Endothelial cell of umbilical vein (primary cell): ENCODE measurements around the gene FKRP. TPM values are rescaled to one million over a fixed set of nuclear protein-coding genes. Genes with fewer than 3 reads are reported as not detected.

ENCODE experiments used
- BruUV-seq: library from RNA; stranded (reverse); fragments of 400-500 nt; replicated peaks from 2 replicates; lab custom pipeline; 2021; lab: Mats Ljungman, UMichigan
- CTCF ChIA-PET: fragments of 300-600, 350-600 bp; sonication (Branson Sonifier 250); formaldehyde crosslinking; loops from one replicate; lab custom pipeline; 2021; ENCODE audit warnings: antibody characterized with exemption, inconsistent platforms; lab: Charles Lee
- POLR2A ChIA-PET: fragments of 300-600, 350-600 bp; sonication (Branson Sonifier 250); formaldehyde crosslinking; loops from one replicate; lab custom pipeline; 2021; ENCODE audit warnings: antibody characterized with exemption, inconsistent platforms; lab: Charles Lee
- DNase-seq: peaks from one replicate; pipeline ENCODE4 v3.0.0-alpha.2; 2011; ENCODE audit warnings: low read depth, low spot score
- FAIRE-seq: peaks from 2 replicates; lab custom pipeline; 2011; peaks lifted over from hg19 to GRCh38; lab: Jason Lieb, UNC
- H2AFZ ChIP-seq: 2 replicates; pipeline ENCODE4 v1.6.0; 2012; ENCODE audit warnings: low read depth, low read length, control low read depth, inconsistent platforms
- H3K27ac ChIP-seq: 2 replicates; pipeline ENCODE4 v1.5.1; 2011; ENCODE audit warnings: low read depth, mild to moderate bottlenecking, control low read depth, low read length, moderate library complexity; ENCODE audit not compliant: insufficient read depth
- H3K27me3 ChIP-seq, 2 experiments: 2 replicates each; pipeline versions ENCODE4 v1.6.0 to v1.6.1; 2011; ENCODE audit warnings: low read length in 2 of 2, mixed read lengths in 1 of 2; ENCODE audit not compliant: control insufficient read depth in 2 of 2, insufficient read depth in 2 of 2
- H3K36me3 ChIP-seq, 2 experiments: 2 replicates in 1 of 2; 3 replicates in 1 of 2; pipeline ENCODE4 v1.5.1; 2011; ENCODE audit warnings: low read length in 2 of 2, mild to moderate bottlenecking in 1 of 2, moderate library complexity in 1 of 2; ENCODE audit not compliant: control insufficient read depth in 2 of 2, insufficient read depth in 2 of 2; ENCODE audit errors: extremely low read depth in 1 of 2
- H3K4me1 ChIP-seq: 3 replicates; pipeline ENCODE4 v1.5.1; 2011; ENCODE audit warnings: mild to moderate bottlenecking, low read length; ENCODE audit not compliant: control insufficient read depth, insufficient read depth; ENCODE audit errors: extremely low read depth
- H3K4me2 ChIP-seq: 2 replicates; pipeline ENCODE4 v1.6.1; 2011; ENCODE audit warnings: low read length, control low read depth, mixed read lengths; ENCODE audit not compliant: insufficient read depth
- H3K4me3 ChIP-seq, 3 experiments: fragments of 200-600 bp in 1 of 3; sonication (generic), shearing (Covaris generic) in 1 of 3; replicated peaks in 1 of 3; 2 replicates each; pipeline ENCODE4 v1.5.1; 2011 to 2016; ENCODE audit warnings: control low read depth in 3 of 3, low read length in 3 of 3, mild to moderate bottlenecking in 2 of 3, inconsistent platforms in 1 of 3, low read depth in 1 of 3, moderate library complexity in 1 of 3; ENCODE audit not compliant: insufficient read depth in 1 of 3
- H3K79me2 ChIP-seq: 2 replicates; pipeline ENCODE4 v1.6.0; 2012; ENCODE audit warnings: low read length, inconsistent platforms; ENCODE audit not compliant: control insufficient read depth, insufficient read depth
- H3K9ac ChIP-seq: replicated peaks from 2 replicates; pipeline ENCODE3; 2011; ENCODE audit warnings: low read length, control low read depth; ENCODE audit not compliant: insufficient read depth; ENCODE audit errors: extremely low read depth
- H3K9me1 ChIP-seq: replicated peaks from 3 replicates; pipeline ENCODE4 v1.6.0; 2011; ENCODE audit warnings: mild to moderate bottlenecking, low read length; ENCODE audit not compliant: control insufficient read depth, insufficient read depth; ENCODE audit errors: extremely low read depth
- H3K9me3 ChIP-seq: replicated peaks from 2 replicates; pipeline ENCODE4 v1.5.1; 2012; ENCODE audit warnings: low read length, inconsistent platforms; ENCODE audit not compliant: control insufficient read depth, insufficient read depth
- H4K20me1 ChIP-seq: replicated peaks from 2 replicates; pipeline ENCODE3; 2011; ENCODE audit warnings: mild to moderate bottlenecking, low read length; ENCODE audit not compliant: control insufficient read depth, insufficient read depth; ENCODE audit errors: extremely low read depth
- CTCF ChIP-seq, 2 donors: IDR thresholded peaks; 1 replicate in 1 of 2; 2 replicates in 1 of 2; pipeline ENCODE4 v1.5.1; 2011; ENCODE audit warnings: low read length in 2 of 2, mild to moderate bottlenecking in 2 of 2, moderate library complexity in 2 of 2, control low read depth in 1 of 2, inconsistent platforms in 1 of 2, low read depth in 1 of 2; ENCODE audit not compliant: insufficient read depth in 1 of 2; ENCODE audit errors: extremely low read depth in 1 of 2
- EZH2 ChIP-seq: IDR thresholded peaks from 2 replicates; pipeline ENCODE4 v1.6.1; 2012; ENCODE audit warnings: borderline replicate concordance, low read depth, mild to moderate bottlenecking, moderate library complexity, low read length, inconsistent platforms; ENCODE audit not compliant: severe bottlenecking
- FOS ChIP-seq: IDR thresholded peaks from 2 replicates; pipeline ENCODE4 v1.6.1; 2011; ENCODE audit warnings: mild to moderate bottlenecking, low read length, moderate library complexity, borderline replicate concordance; ENCODE audit not compliant: insufficient read depth
- GATA2 ChIP-seq: IDR thresholded peaks from 2 replicates; pipeline ENCODE4 v1.7.0; 2011; ENCODE audit warnings: low read depth, mild to moderate bottlenecking, moderate library complexity, mixed read lengths, low read length; ENCODE audit not compliant: insufficient read length, insufficient read depth
- JUN ChIP-seq: IDR thresholded peaks from 2 replicates; pipeline ENCODE4 v1.6.1; 2011; ENCODE audit warnings: borderline replicate concordance, low read depth; ENCODE audit not compliant: insufficient read length, insufficient read depth
- MAX ChIP-seq: IDR thresholded peaks from 2 replicates; pipeline ENCODE4 v1.6.1; 2011; ENCODE audit not compliant: insufficient read depth, insufficient read length
- MYC ChIP-seq: IDR thresholded peaks from one replicate; pipeline ENCODE4 v1.6.1; 2011; ENCODE audit warnings: mild to moderate bottlenecking, low read depth, low read length
- POLR2A ChIP-seq: IDR thresholded peaks from 2 replicates; pipeline ENCODE4 v1.6.1; 2012; ENCODE audit warnings: low read depth, mild to moderate bottlenecking, control low read depth, low read length
- POLR2AphosphoS5 ChIP-seq: IDR thresholded peaks from 2 replicates; pipeline ENCODE4 v1.6.1; 2012; ENCODE audit warnings: low read depth, mild to moderate bottlenecking, control low read depth, low read length, moderate library complexity; ENCODE audit not compliant: insufficient read depth
- dilution Hi-C: fragments of 300-500 bp; cut with MboI; formaldehyde crosslinking; loops from one replicate; pipeline ENCODE4 v1.15.0; 2019; ENCODE audit warnings: low sequenced_read_pairs; ENCODE audit not compliant: extremely low pct_ligation_motif_present
- intact Hi-C: fragments of 100-400 bp; cut with micrococcal nuclease; formaldehyde crosslinking; loops from one replicate; pipeline ENCODE4 v1.10.0; 2022
- polyA plus RNA-seq, 4 experiments: library from polyadenylated mRNA; depleted of rRNA in 3 of 4; stranded (reverse) in 3 of 4; unstranded in 1 of 4; fragments of >200 nt; gene quantifications; 2 replicates each; pipeline versions ENCODE4 v1.2.1 to v1.2.3, GENCODE V29; 2011 to 2012; ENCODE audit warnings: missing spikeins in 1 of 4
- total RNA-seq: library from RNA; stranded (reverse); gene quantifications from 2 replicates; pipeline ENCODE4 v1.2.3, GENCODE V29; 2021

FKRP gene
- total and polyA plus RNA-seq, 2 donors (not counting 3 experiments of a cell fraction or from before 2014, with no cell fraction given): 31.5 to 32.8 TPM

GRCh38 chr19:46730595-46730994 is 15.3 kb upstream of the FKRP start:
- Histone ChIP-seq H3K27me3 (no peaks in the 10 kb centered on the region), H3K79me2 (peaks cover 39% of the 10 kb centered on the region), H3K4me3 (no peak overlapping the region), H3K27ac (peak overlapping the region; percentile 27), H3K9me3 (no peaks in the 10 kb centered on the region), H4K20me1 (no peaks in the 10 kb centered on the region), H2AFZ (no peak overlapping the region), H3K4me1 (peaks cover 64% of the 10 kb centered on the region), H3K9ac (no peak overlapping the region), H3K4me2 (no peak overlapping the region), H3K36me3 (peaks cover 12 to 40% of the 10 kb centered on the region in 2 experiments), H3K9me1 (no peaks in the 10 kb centered on the region)
- intact Hi-C loops: no loop called here
- BruUV-seq: no TSS peak
- POLR2A ChIA-PET: interaction anchor here (1.0 kb wide), 1 partner anchor 47 kb away, joined by 3 read pairs; no protein-coding TSS in a partner anchor
- FAIRE-seq: no peak
- DNase-seq: no peak
- CTCF ChIA-PET: interaction anchor here (0.8 to 5.8 kb wide), 13 partner anchors 11 to 116 kb away, joined by 3 to 74 read pairs (median 3); partner anchors contain the start of genes FKRP and PRKD2
- no peak for TF ChIP-seq FOS
- TF ChIP-seq POLR2A: no peak
- TF ChIP-seq POLR2AphosphoS5: no peak
- TF ChIP-seq MAX: no peak
- TF ChIP-seq JUN: no peak
- no peak for TF ChIP-seq CTCF (IDR thresholded peaks at IDR 0.05; ENCODE audit: extremely low read depth in 1 of 2, insufficient read depth in 1 of 2, low read depth in 1 of 2, low read length in 2 of 2)
- TF ChIP-seq EZH2: no peak
- no peak for TF ChIP-seq MYC
- no peak for TF ChIP-seq GATA2
- dilution Hi-C loops: no loop called here
